ENCODE measurements around the gene PLXNB3.

Gene PLXNB3

DNA sequence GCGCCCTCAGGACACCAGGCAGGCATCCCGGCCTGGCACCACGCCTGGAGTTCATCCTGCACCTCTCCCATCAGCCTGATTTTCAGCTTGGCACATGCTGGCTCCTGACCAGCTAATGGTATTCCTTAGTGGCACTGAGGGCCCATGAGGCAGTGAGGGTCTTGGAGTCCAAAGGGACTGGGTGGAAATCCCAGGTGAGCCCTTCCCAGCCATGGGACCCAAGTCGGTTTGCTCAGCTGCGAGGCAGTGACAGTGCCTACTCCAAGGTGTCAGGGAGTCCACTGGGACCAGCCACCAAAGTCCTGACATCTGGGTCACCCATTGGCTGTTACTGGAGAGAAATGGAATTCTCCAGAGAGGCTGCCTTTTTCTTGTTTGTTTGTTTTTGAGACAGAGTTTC, 35.3 kb downstream of the PLXNB3 start:
- TF ChIP-seq POLR2AphosphoS5 (IDR thresholded peaks at IDR 0.05; ENCODE audit: low read depth, low read length): no peak
- TF ChIP-seq TAF1 (IDR thresholded peaks at IDR 0.05; ENCODE audit: low read depth, low read length): no peak
- TF ChIP-seq POLR2A (IDR thresholded peaks at IDR 0.05; ENCODE audit: low read depth, low read length): no peak
- no peak for TF ChIP-seq PAX5 (IDR thresholded peaks at IDR 0.05; ENCODE audit: insufficient read depth, low read length, severe bottlenecking)
- no peak for DNase-seq (ENCODE audit: insufficient read length, low spot score)
- FAIRE-seq: no peak

- TF ChIP-seq POU2F2 (IDR thresholded peaks at IDR 0.05; ENCODE audit: low read depth, low read length) (no peak), POLR2AphosphoS5 (IDR thresholded peaks at IDR 0.05; ENCODE audit: low read depth, low read length) (no peak), POLR2A (IDR thresholded peaks at IDR 0.05; ENCODE audit: low read depth, low read length) (no peak), TAF1 (IDR thresholded peaks at IDR 0.05; ENCODE audit: low read depth, low read length) (no peak), PAX5 (IDR thresholded peaks at IDR 0.05; ENCODE audit: insufficient read depth, low read length, severe bottlenecking) (no peak), SPI1 (IDR thresholded peaks at IDR 0.05; ENCODE audit: low read depth, low read length) (no peak)
- DNase-seq (ENCODE audit: insufficient read length, low spot score) (no peak), FAIRE-seq (no peak)
Measured at GRCh38 chrX:153800177-153800722, 36.2 kb downstream of the PLXNB3 start.

DNA sequence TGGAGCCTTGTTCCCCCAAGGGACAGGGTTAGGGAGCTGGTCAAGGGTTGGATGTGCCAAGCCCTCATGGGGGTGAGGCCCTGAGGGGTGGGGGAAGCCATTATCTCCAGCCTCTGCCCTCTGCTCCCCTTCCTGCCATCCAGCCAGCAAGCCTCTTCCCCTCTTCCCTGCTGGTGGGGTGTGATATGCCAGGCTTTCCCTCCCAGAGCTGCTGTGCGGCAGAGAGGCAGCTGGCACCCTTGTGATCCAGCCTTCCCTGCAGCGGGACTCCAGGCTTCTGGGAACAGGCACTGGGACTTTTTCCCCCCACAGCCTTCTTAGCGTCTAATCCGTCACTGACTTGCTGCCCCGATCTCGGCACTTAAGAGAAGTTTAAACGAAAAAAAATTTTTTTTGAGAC, 36.7 kb downstream of the PLXNB3 start:
- DNase-seq (ENCODE audit: insufficient read length, low spot score) (no peak), FAIRE-seq (no peak)
- TF ChIP-seq PAX5 (IDR thresholded peaks at IDR 0.05; ENCODE audit: insufficient read depth, low read length, severe bottlenecking): no peak
- TF ChIP-seq SPI1 (IDR thresholded peaks at IDR 0.05; ENCODE audit: low read depth, low read length): no peak
- TF ChIP-seq POLR2AphosphoS5 (IDR thresholded peaks at IDR 0.05; ENCODE audit: low read depth, low read length): no peak
- TF ChIP-seq POLR2A (IDR thresholded peaks at IDR 0.05; ENCODE audit: low read depth, low read length): no peak
- TF ChIP-seq TAF1 (IDR thresholded peaks at IDR 0.05; ENCODE audit: low read depth, low read length): no peak
- TF ChIP-seq POU2F2 (IDR thresholded peaks at IDR 0.05; ENCODE audit: low read depth, low read length): no peak

GRCh38 chrX:153801669-153802068, 37.6 kb downstream of the PLXNB3 start:
- DNase-seq (ENCODE audit: insufficient read length, low spot score): no peak
- TF ChIP-seq TAF1 (IDR thresholded peaks at IDR 0.05; ENCODE audit: low read depth, low read length): no peak
- TF ChIP-seq POLR2AphosphoS5 (IDR thresholded peaks at IDR 0.05; ENCODE audit: low read depth, low read length): no peak
- no peak for TF ChIP-seq POLR2A (IDR thresholded peaks at IDR 0.05; ENCODE audit: low read depth, low read length)
- TF ChIP-seq SPI1 (IDR thresholded peaks at IDR 0.05; ENCODE audit: low read depth, low read length): no peak
- TF ChIP-seq PAX5 (IDR thresholded peaks at IDR 0.05; ENCODE audit: insufficient read depth, low read length, severe bottlenecking): no peak
- TF ChIP-seq POU2F2 (IDR thresholded peaks at IDR 0.05; ENCODE audit: low read depth, low read length): no peak
- FAIRE-seq: no peak

GRCh38 chrX:153802513-153803045, 38.5 kb downstream of the PLXNB3 start:
- no peak for FAIRE-seq
- no peak for TF ChIP-seq PAX5 (IDR thresholded peaks at IDR 0.05; ENCODE audit: insufficient read depth, low read length, severe bottlenecking)
- no peak for TF ChIP-seq POLR2A (IDR thresholded peaks at IDR 0.05; ENCODE audit: low read depth, low read length)
- TF ChIP-seq SPI1 (IDR thresholded peaks at IDR 0.05; ENCODE audit: low read depth, low read length): no peak
- no peak for DNase-seq (ENCODE audit: insufficient read length, low spot score)

- TF ChIP-seq PAX5 (IDR thresholded peaks at IDR 0.05; ENCODE audit: insufficient read depth, low read length, severe bottlenecking) (no peak), POLR2AphosphoS5 (IDR thresholded peaks at IDR 0.05; ENCODE audit: low read depth, low read length) (no peak), SPI1 (IDR thresholded peaks at IDR 0.05; ENCODE audit: low read depth, low read length) (no peak), TAF1 (IDR thresholded peaks at IDR 0.05; ENCODE audit: low read depth, low read length) (no peak), POLR2A (IDR thresholded peaks at IDR 0.05; ENCODE audit: low read depth, low read length) (no peak), POU2F2 (IDR thresholded peaks at IDR 0.05; ENCODE audit: low read depth, low read length) (no peak)
- no peak for DNase-seq (ENCODE audit: insufficient read length, low spot score)
- no peak for FAIRE-seq
Measured at GRCh38 chrX:153803211-153804099, 39.4 kb downstream of the PLXNB3 start.

DNA sequence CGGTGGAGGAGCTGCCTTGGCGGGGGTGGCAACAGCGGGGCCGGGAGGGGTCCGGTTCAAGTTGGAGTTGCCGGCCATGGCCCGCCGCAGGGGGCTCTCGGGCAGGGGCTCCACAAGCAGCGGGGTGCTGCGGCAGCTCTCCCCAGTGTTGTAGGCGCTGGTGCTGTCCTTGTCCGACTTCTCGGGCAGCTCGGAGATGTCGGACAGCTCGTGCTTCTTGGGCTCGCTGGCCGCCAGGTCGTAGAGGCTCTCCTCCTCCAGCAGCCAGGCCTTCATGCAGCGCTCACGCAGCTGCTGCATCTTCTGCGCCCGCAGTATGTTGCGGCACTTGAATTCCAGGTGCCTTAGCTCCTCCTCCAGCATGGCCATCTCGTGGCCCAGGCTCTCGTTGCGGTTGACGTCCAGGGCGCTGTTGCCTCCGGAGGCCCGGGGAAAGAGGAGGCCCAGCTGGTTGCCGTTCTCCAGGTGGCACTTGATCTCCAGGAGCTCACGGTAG, 40.1 kb downstream of the PLXNB3 start:
- no peak for FAIRE-seq
- no peak for TF ChIP-seq PAX5 (IDR thresholded peaks at IDR 0.05; ENCODE audit: insufficient read depth, low read length, severe bottlenecking)

GRCh38 chrX:153804621-153805020, 40.6 kb downstream of the PLXNB3 start:
- no peak for DNase-seq (ENCODE audit: insufficient read length, low spot score)
- no peak for FAIRE-seq
- no peak for TF ChIP-seq POU2F2 (IDR thresholded peaks at IDR 0.05; ENCODE audit: low read depth, low read length)
- no peak for TF ChIP-seq POLR2AphosphoS5 (IDR thresholded peaks at IDR 0.05; ENCODE audit: low read depth, low read length)
- TF ChIP-seq PAX5 (IDR thresholded peaks at IDR 0.05; ENCODE audit: insufficient read depth, low read length, severe bottlenecking): no peak
- no peak for TF ChIP-seq POLR2A (IDR thresholded peaks at IDR 0.05; ENCODE audit: low read depth, low read length)
- no peak for TF ChIP-seq TAF1 (IDR thresholded peaks at IDR 0.05; ENCODE audit: low read depth, low read length)
- TF ChIP-seq SPI1 (IDR thresholded peaks at IDR 0.05; ENCODE audit: low read depth, low read length): no peak

More for the DNA sequence above, 40.1 kb downstream of the PLXNB3 start:
- DNase-seq (ENCODE audit: insufficient read length, low spot score): no peak

- DNase-seq (ENCODE audit: insufficient read length, low spot score) (no peak), FAIRE-seq (no peak)
- no peak for TF ChIP-seq TAF1 (IDR thresholded peaks at IDR 0.05; ENCODE audit: low read depth, low read length)
- TF ChIP-seq POLR2A (IDR thresholded peaks at IDR 0.05; ENCODE audit: low read depth, low read length): no peak
Measured at GRCh38 chrX:153805436-153805835, 41.4 kb downstream of the PLXNB3 start.
